Panc1 (cell line): ENCODE results near the gene SENP5.

ENCODE experiments used
- SIN3A ChIP-seq: IDR thresholded peaks from 2 replicates; pipeline ENCODE4 v1.6.1; 2012; ENCODE audit warnings: low read depth, mild to moderate bottlenecking, low read length, moderate library complexity, borderline replicate concordance; ENCODE audit not compliant: insufficient read depth
- TCF7L2 ChIP-seq: IDR thresholded peaks from 2 replicates; pipeline ENCODE4 v1.6.1; 2011; ENCODE audit warnings: mild to moderate bottlenecking, low read depth, low read length, inconsistent platforms
- TF ChIP-seq, protein P1 (sequence below): fragments of 450-650 bp; IDR thresholded peaks from 2 replicates; pipeline ENCODE4 v1.5.1; 2017; ENCODE audit warnings: mild to moderate bottlenecking
- TF ChIP-seq, protein P2 (sequence below), 2 experiments: IDR thresholded peaks; 2 replicates each; pipeline ENCODE4 v1.6.1; 2011 to 2012; ENCODE audit warnings: low read depth in 2 of 2, control low read depth in 1 of 2, low read length in 1 of 2, mild to moderate bottlenecking in 1 of 2, moderate library complexity in 1 of 2; ENCODE audit not compliant: insufficient read depth in 1 of 2

DNA sequence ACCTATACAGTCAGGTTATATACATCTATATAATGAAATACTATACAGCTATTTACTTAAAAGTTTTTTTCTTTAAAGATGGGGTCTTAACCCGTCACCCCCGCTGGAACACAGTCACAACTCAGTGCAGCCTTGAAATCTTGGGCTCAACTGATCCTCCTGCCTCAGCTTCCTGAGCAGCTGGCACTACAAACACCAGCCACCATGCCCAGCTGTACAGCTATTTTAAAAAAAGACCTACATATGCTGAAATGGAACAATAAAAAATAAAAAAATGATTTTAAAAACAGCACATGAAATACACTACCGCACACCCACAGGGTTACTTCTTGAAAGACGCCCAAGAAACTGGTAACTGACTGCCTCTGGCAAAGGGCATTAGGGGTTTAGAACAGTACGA is 70.9 kb downstream of the SENP5 start:
- TF ChIP-seq, protein P1, sequence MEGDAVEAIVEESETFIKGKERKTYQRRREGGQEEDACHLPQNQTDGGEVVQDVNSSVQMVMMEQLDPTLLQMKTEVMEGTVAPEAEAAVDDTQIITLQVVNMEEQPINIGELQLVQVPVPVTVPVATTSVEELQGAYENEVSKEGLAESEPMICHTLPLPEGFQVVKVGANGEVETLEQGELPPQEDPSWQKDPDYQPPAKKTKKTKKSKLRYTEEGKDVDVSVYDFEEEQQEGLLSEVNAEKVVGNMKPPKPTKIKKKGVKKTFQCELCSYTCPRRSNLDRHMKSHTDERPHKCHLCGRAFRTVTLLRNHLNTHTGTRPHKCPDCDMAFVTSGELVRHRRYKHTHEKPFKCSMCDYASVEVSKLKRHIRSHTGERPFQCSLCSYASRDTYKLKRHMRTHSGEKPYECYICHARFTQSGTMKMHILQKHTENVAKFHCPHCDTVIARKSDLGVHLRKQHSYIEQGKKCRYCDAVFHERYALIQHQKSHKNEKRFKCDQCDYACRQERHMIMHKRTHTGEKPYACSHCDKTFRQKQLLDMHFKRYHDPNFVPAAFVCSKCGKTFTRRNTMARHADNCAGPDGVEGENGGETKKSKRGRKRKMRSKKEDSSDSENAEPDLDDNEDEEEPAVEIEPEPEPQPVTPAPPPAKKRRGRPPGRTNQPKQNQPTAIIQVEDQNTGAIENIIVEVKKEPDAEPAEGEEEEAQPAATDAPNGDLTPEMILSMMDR, result no peak
- TF ChIP-seq, protein P2, sequence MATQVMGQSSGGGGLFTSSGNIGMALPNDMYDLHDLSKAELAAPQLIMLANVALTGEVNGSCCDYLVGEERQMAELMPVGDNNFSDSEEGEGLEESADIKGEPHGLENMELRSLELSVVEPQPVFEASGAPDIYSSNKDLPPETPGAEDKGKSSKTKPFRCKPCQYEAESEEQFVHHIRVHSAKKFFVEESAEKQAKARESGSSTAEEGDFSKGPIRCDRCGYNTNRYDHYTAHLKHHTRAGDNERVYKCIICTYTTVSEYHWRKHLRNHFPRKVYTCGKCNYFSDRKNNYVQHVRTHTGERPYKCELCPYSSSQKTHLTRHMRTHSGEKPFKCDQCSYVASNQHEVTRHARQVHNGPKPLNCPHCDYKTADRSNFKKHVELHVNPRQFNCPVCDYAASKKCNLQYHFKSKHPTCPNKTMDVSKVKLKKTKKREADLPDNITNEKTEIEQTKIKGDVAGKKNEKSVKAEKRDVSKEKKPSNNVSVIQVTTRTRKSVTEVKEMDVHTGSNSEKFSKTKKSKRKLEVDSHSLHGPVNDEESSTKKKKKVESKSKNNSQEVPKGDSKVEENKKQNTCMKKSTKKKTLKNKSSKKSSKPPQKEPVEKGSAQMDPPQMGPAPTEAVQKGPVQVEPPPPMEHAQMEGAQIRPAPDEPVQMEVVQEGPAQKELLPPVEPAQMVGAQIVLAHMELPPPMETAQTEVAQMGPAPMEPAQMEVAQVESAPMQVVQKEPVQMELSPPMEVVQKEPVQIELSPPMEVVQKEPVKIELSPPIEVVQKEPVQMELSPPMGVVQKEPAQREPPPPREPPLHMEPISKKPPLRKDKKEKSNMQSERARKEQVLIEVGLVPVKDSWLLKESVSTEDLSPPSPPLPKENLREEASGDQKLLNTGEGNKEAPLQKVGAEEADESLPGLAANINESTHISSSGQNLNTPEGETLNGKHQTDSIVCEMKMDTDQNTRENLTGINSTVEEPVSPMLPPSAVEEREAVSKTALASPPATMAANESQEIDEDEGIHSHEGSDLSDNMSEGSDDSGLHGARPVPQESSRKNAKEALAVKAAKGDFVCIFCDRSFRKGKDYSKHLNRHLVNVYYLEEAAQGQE (IDR thresholded peaks at IDR 0.05; ENCODE audit: insufficient read depth in 1 of 2, low read depth in 2 of 2, low read length in 1 of 2), result no peak
- TF ChIP-seq SIN3A (no peak), TCF7L2 (no peak)
